CD14-positive monocyte (primary cell): ENCODE results near the gene VASN. TPM values are rescaled to one million over a fixed set of nuclear protein-coding genes. Genes with fewer than 3 reads are reported as not detected.

Experiments used
- DNase-seq, 3 donors: peaks; one replicate each; pipeline ENCODE4 v3.0.0-alpha.2; 2011 to 2022
- H2AFZ ChIP-seq: 2 replicates; pipeline ENCODE4 v1.6.0; 2012; ENCODE audit warnings: mild to moderate bottlenecking, low read depth, low read length, inconsistent platforms; ENCODE audit not compliant: insufficient read depth, poor library complexity, severe bottlenecking
- H3K27ac ChIP-seq, 2 donors: 1 replicate in 1 of 2; 2 replicates in 1 of 2; pipeline ENCODE4 v1.5.1; 2012 to 2013; ENCODE audit warnings: low read length in 2 of 2, control low read depth in 1 of 2, inconsistent platforms in 1 of 2, low read depth in 1 of 2, mild to moderate bottlenecking in 1 of 2
- H3K27me3 ChIP-seq, 2 donors: one replicate each; pipeline versions ENCODE4 v1.6.0 to v1.6.1; 2011 to 2013; ENCODE audit warnings: low read length in 2 of 2; ENCODE audit not compliant: control insufficient read depth in 2 of 2, insufficient read depth in 2 of 2
- H3K36me3 ChIP-seq, 2 donors: replicated peaks in 1 of 2; 1 replicate in 1 of 2; 2 replicates in 1 of 2; pipeline versions ENCODE4 v1.5.1 to v1.6.1; 2012 to 2013; ENCODE audit warnings: low read length in 2 of 2, control low read depth in 1 of 2, inconsistent platforms in 1 of 2, mild to moderate bottlenecking in 1 of 2; ENCODE audit not compliant: insufficient read depth in 2 of 2, control insufficient read depth in 1 of 2
- H3K4me1 ChIP-seq, 2 donors: 1 replicate in 1 of 2; 2 replicates in 1 of 2; pipeline versions ENCODE4 v1.5.1 to v1.6.1; 2012 to 2013; ENCODE audit warnings: low read length in 2 of 2, control low read depth in 1 of 2, inconsistent platforms in 1 of 2, mild to moderate bottlenecking in 1 of 2, moderate library complexity in 1 of 2; ENCODE audit not compliant: insufficient read depth in 2 of 2, control insufficient read depth in 1 of 2
- H3K4me2 ChIP-seq: replicated peaks from 2 replicates; pipeline ENCODE3; 2012; ENCODE audit warnings: low read length, moderate library complexity, mild to moderate bottlenecking; ENCODE audit not compliant: poor library complexity, severe bottlenecking; ENCODE audit errors: extremely low read depth
- H3K4me3 ChIP-seq, 3 experiments: fragments of 200-600 bp in 1 of 3; sonication (generic) in 1 of 3; replicated peaks in 1 of 3; 1 replicate in 2 of 3; 2 replicates in 1 of 3; pipeline ENCODE4 v1.5.1; 2011 to 2013; ENCODE audit warnings: low read length in 3 of 3, mild to moderate bottlenecking in 3 of 3, control low read depth in 2 of 3, low read depth in 2 of 3, inconsistent platforms in 1 of 3, moderate library complexity in 1 of 3
- H3K79me2 ChIP-seq: 2 replicates; pipeline ENCODE4 v1.6.0; 2012; ENCODE audit warnings: mild to moderate bottlenecking, control low read depth, inconsistent platforms, low read length, moderate library complexity; ENCODE audit not compliant: insufficient read depth
- H3K9ac ChIP-seq: 2 replicates; pipeline ENCODE4 v1.6.0; 2017; ENCODE audit warnings: low read length, mild to moderate bottlenecking; ENCODE audit not compliant: insufficient read depth, poor library complexity, severe bottlenecking
- H3K9me3 ChIP-seq, 2 donors: replicated peaks in 1 of 2; 1 replicate in 1 of 2; 2 replicates in 1 of 2; pipeline versions ENCODE4 v1.5.1 to v1.6.1; 2012 to 2013; ENCODE audit warnings: low read length in 2 of 2, control low read depth in 1 of 2; ENCODE audit not compliant: control insufficient read depth in 1 of 2, insufficient read depth in 1 of 2
- H4K20me1 ChIP-seq: 2 replicates; pipeline ENCODE4 v1.6.0; 2012; ENCODE audit warnings: mild to moderate bottlenecking, low read length, control low read depth, moderate library complexity; ENCODE audit not compliant: insufficient read depth
- H3K27ac Mint-ChIP-seq, 7 donors: one replicate each; pipeline ENCODE4 v1.8.0; 2020; ENCODE audit warnings: mild to moderate bottlenecking in 7 of 7, mixed read lengths in 7 of 7, moderate library complexity in 6 of 7, inconsistent platforms in 2 of 7
- H3K27me3 Mint-ChIP-seq, 3 donors: one replicate each; pipeline ENCODE4 v1.8.0; 2021 to 2022; ENCODE audit warnings: low read depth in 3 of 3, mild to moderate bottlenecking in 3 of 3, mixed read lengths in 3 of 3, moderate library complexity in 3 of 3, inconsistent platforms in 1 of 3
- H3K36me3 Mint-ChIP-seq, 2 donors: one replicate each; pipeline ENCODE4 v1.8.0; 2020; ENCODE audit warnings: mixed read lengths in 2 of 2, inconsistent platforms in 1 of 2, mild to moderate bottlenecking in 1 of 2
- H3K4me1 Mint-ChIP-seq: one replicate; pipeline ENCODE4 v1.8.0; 2020; ENCODE audit warnings: mild to moderate bottlenecking, mixed read lengths
- H3K4me3 Mint-ChIP-seq, 2 donors: one replicate each; pipeline ENCODE4 v1.8.0; 2020; ENCODE audit warnings: mild to moderate bottlenecking in 2 of 2, mixed read lengths in 2 of 2, moderate library complexity in 1 of 2
- H3K9me3 Mint-ChIP-seq, 7 donors: one replicate each; pipeline ENCODE4 v1.8.0; 2020 to 2022; ENCODE audit warnings: mixed read lengths in 7 of 7, mild to moderate bottlenecking in 6 of 7, moderate library complexity in 6 of 7, inconsistent platforms in 2 of 7
- CTCF ChIP-seq: fragments of 200-600 bp; IDR thresholded peaks from one replicate; pipeline ENCODE4 v1.8.0; 2022; ENCODE audit warnings: antibody characterized with exemption, mild to moderate bottlenecking
- WGBS: methylation state at CpG from one replicate; pipeline ENCODE4 v1.1.5; 2013; ENCODE audit warnings: missing lambda C conversion rate; ENCODE audit not compliant: insufficient coverage; 5-methylcytosine and 5-hydroxymethylcytosine counted together
- intact Hi-C, 2 donors: fragments of 100-400 bp; cut with micrococcal nuclease; formaldehyde crosslinking; loops; one replicate each; pipeline versions ENCODE4 v1.15.0 to v1.15.1; 2023
- polyA plus RNA-seq, 3 donors: library from polyadenylated mRNA; depleted of rRNA in 1 of 3; unstranded in 2 of 3; stranded (reverse) in 1 of 3; fragments of 300-500 nt in 2 of 3; fragments of >200 nt in 1 of 3; fragmentation: Illumina TruSeq in 2 of 3; gene quantifications; 1 replicate in 2 of 3; 2 replicates in 1 of 3; pipeline ENCODE4 v1.2.3, GENCODE V29; 2012 to 2021

Gene VASN
- polyA plus RNA-seq, 3 donors: 0.03 TPM; not detected in 2

GRCh38 chr16:4391631-4392381 lies 20.2 kb downstream of the VASN start:
- Histone ChIP-seq H3K4me1 (no peaks in the 10 kb centered on the region), H3K9ac (no peak overlapping the region)
- DNase-seq: no peak

More at GRCh38 chr16:4391631-4392381, 20.2 kb downstream of the VASN start:
- H2AFZ ChIP-seq: no peak overlapping the region
- intact Hi-C loops: no loop called here
- H3K4me3 Mint-ChIP-seq: no peak overlapping the region
- H3K36me3 ChIP-seq: peaks cover 92 to 100% of the 10 kb centered on the region in 2 donors
- H3K4me3 ChIP-seq: no peak overlapping the region
- peaks cover 98% of the 10 kb centered on the region for H4K20me1 ChIP-seq
- H3K4me1 Mint-ChIP-seq: peaks cover 6% of the 10 kb centered on the region
- peaks cover 64 to 92% of the 10 kb centered on the region in 2 donors for H3K36me3 Mint-ChIP-seq
- H3K79me2 ChIP-seq: peaks cover 30% of the 10 kb centered on the region
- no peaks in the 10 kb centered on the region for H3K27me3 ChIP-seq
- no peak overlapping the region for H3K4me2 ChIP-seq
- H3K27ac ChIP-seq: no peak overlapping the region
- 93% methylated on average over 21 of the region's 22 CpGs for WGBS
- no peaks in the 10 kb centered on the region for H3K27me3 Mint-ChIP-seq
- H3K27ac Mint-ChIP-seq: no peak overlapping the region
- H3K9me3 ChIP-seq: no peaks in the 10 kb centered on the region
- H3K9me3 Mint-ChIP-seq: no peaks in the 10 kb centered on the region
- no peak for TF ChIP-seq CTCF
